Breast epithelium (tissue), 3 donors: Measurements from ENCODE around the gene CNMD.

Source experiments
- CTCF ChIP-seq, 3 donors: fragments of 450-650 bp; IDR thresholded peaks; one replicate each; pipeline ENCODE4 v1.5.1; 2016 to 2017; ENCODE audit warnings: antibody characterized with exemption in 3 of 3, mild to moderate bottlenecking in 3 of 3, moderate library complexity in 3 of 3
- POLR2A ChIP-seq: fragments of 450-650 bp; IDR thresholded peaks from one replicate; pipeline ENCODE4 v1.6.1; 2016; ENCODE audit warnings: antibody characterized with exemption, mild to moderate bottlenecking, moderate library complexity
- POLR2AphosphoS5 ChIP-seq, 3 donors: sonication (generic); formaldehyde crosslinking; IDR thresholded peaks; one replicate each; pipeline ENCODE4 v1.6.1; 2017; ENCODE audit warnings: antibody characterized with exemption in 3 of 3

- TF ChIP-seq POLR2AphosphoS5 (IDR thresholded peaks at IDR 0.05), result no peak
- TF ChIP-seq CTCF (IDR thresholded peaks at IDR 0.05), result no peak
- TF ChIP-seq POLR2A, result no peak
Measured at GRCh38 chr13:52767949-52768516, 28.4 kb upstream of the CNMD start.
